ENCODE measurements around the gene GUSB. TPM values are rescaled to one million over a fixed set of nuclear protein-coding genes. Genes with fewer than 3 reads are reported as not detected.

Gene GUSB
- total and polyA plus RNA-seq, 10 donors = 41.4 to 93.0 (median 61.9) TPM

GRCh38 chr7:65926588-65926987 lies 55.4 kb downstream of the GUSB start:
- Histone ChIP-seq H3K4me1 (no peaks in the 10 kb centered on the region), H3K27ac (no peak overlapping the region), H3K36me3 (no peaks in the 10 kb centered on the region), H3K27me3 (replicated peaks in 1 of 7) (no peaks in the 10 kb centered on the region), H3K4me3 (no peak overlapping the region), H3K9me3 (no peaks in the 10 kb centered on the region)
- TF ChIP-seq POLR2AphosphoS5 (IDR thresholded peaks at IDR 0.05) (no peak), POLR2A (IDR thresholded peaks at IDR 0.05) (no peak), CTCF (IDR thresholded peaks at IDR 0.05 in 8 of 11, conservative IDR thresholded peaks at IDR 0.05 in 3 of 11) (no peak)
- no peak for DNase-seq
- intact Hi-C loops (cut with DNase I; ENCODE audit: low total_unique reads) = no loop called here

- Histone ChIP-seq H3K27me3 (replicated peaks in 1 of 7) (no peaks in the 10 kb centered on the region), H3K4me1 (no peaks in the 10 kb centered on the region), H3K36me3 (no peaks in the 10 kb centered on the region), H3K27ac (no peak overlapping the region), H3K9me3 (no peaks in the 10 kb centered on the region), H3K4me3 (no peak overlapping the region)
- DNase-seq = no peak
- intact Hi-C loops (cut with DNase I; ENCODE audit: low total_unique reads) = no loop called here
- TF ChIP-seq POLR2A (IDR thresholded peaks at IDR 0.05) (no peak), POLR2AphosphoS5 (IDR thresholded peaks at IDR 0.05) (no peak), CTCF (IDR thresholded peaks at IDR 0.05 in 8 of 11, conservative IDR thresholded peaks at IDR 0.05 in 3 of 11) (no peak)
- WGBS, 5 donors = 72 to 92% (median 83%) methylated on average over 3 of the region's 3 CpGs
These were observed 57.0 kb downstream of the GUSB start for GRCh38 chr7:65925040-65925439.

GRCh38 chr7:65924193-65924592 lies 57.8 kb downstream of the GUSB start:
- no peak overlapping the region for H3K27ac ChIP-seq
- H3K4me1 ChIP-seq = no peaks in the 10 kb centered on the region
- TF ChIP-seq CTCF (IDR thresholded peaks at IDR 0.05 in 8 of 11, conservative IDR thresholded peaks at IDR 0.05 in 3 of 11) (no peak), POLR2AphosphoS5 (IDR thresholded peaks at IDR 0.05) (no peak), POLR2A (IDR thresholded peaks at IDR 0.05) (no peak)
- 79 to 94% (median 89%) methylated on average over 4 of the region's 4 CpGs for WGBS, 5 donors
- H3K27me3 ChIP-seq (replicated peaks in 1 of 7) = no peaks in the 10 kb centered on the region
- intact Hi-C loops (cut with DNase I; ENCODE audit: low total_unique reads) = no loop called here
- DNase-seq = no peak
- no peak overlapping the region for H3K4me3 ChIP-seq
- peaks cover 0 to 7% (median 0%) of the 10 kb centered on the region in 6 donors for H3K36me3 ChIP-seq
- no peaks in the 10 kb centered on the region for H3K9me3 ChIP-seq

- Histone ChIP-seq H3K9me3 (no peaks in the 10 kb centered on the region), H3K27me3 (replicated peaks in 1 of 7) (no peaks in the 10 kb centered on the region), H3K27ac (no peak overlapping the region), H3K4me1 (no peaks in the 10 kb centered on the region), H3K4me3 (no peak overlapping the region), H3K36me3 (peaks cover 0 to 16% (median 0%) of the 10 kb centered on the region in 6 donors)
- intact Hi-C loops (cut with DNase I; ENCODE audit: low total_unique reads) = no loop called here
- no peak for DNase-seq
- no peak for TF ChIP-seq POLR2AphosphoS5 (IDR thresholded peaks at IDR 0.05)
- no peak for TF ChIP-seq CTCF (IDR thresholded peaks at IDR 0.05 in 8 of 11, conservative IDR thresholded peaks at IDR 0.05 in 3 of 11)
- no peak for TF ChIP-seq POLR2A (IDR thresholded peaks at IDR 0.05)
- WGBS, 5 donors = 81 to 89% (median 88%) methylated on average over 4 of the region's 4 CpGs
These were observed 58.7 kb downstream of the GUSB start for GRCh38 chr7:65923316-65923715.
